NCI-H2196 (cell line): Measurements from ENCODE around the gene EEF1AKMT3.

Experiments
- DNase-seq: peaks from one replicate; lab custom pipeline; 2025; ENCODE audit not compliant: unreplicated experiment; lab: John Stamatoyannopoulos, UW

The EEF1AKMT3 gene

GRCh38 chr12:57735198-57735855, 37.1 kb upstream of the EEF1AKMT3 start:
- DNase-seq = peak; percentile 48

GRCh38 chr12:57735952-57736740, 36.3 kb upstream of the EEF1AKMT3 start:
- peak; percentile 56 for DNase-seq

DNA sequence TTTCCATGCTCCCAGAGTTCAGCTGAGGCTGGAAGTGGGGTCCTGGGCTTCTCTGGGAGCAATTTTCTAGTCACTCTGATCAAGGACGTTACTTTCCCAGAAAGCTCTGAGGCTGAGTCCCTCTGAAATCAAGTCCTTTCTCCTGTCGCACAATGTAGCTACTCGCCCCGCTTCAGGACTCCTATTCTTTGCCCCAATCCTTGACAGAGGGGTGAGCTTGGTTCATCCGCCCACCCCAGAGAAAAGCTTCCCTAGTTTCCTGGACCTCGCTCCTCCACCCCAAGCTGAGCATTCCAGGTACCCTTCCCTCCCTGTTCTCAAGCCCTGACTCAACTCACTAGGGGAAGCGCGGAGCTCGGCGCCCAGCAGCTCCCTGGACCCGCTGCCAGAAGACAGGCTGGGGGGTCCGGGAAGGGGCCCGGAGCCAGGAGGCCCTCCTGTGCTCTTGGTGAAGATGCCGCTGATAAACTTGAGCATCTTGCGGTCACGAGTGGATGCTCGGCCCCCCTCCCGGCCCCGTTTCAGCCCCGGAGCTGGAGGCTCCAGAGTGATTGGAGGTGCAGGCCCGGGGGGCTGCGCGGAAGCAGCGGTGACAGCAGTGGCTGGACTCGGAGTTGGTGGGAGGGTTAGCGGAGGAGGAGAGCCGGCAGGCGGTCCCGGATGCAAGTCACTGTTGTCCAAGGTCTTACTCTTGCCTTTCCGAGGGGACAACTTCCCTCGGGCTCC, 35.5 kb upstream of the EEF1AKMT3 start:
- no peak for DNase-seq

DNA sequence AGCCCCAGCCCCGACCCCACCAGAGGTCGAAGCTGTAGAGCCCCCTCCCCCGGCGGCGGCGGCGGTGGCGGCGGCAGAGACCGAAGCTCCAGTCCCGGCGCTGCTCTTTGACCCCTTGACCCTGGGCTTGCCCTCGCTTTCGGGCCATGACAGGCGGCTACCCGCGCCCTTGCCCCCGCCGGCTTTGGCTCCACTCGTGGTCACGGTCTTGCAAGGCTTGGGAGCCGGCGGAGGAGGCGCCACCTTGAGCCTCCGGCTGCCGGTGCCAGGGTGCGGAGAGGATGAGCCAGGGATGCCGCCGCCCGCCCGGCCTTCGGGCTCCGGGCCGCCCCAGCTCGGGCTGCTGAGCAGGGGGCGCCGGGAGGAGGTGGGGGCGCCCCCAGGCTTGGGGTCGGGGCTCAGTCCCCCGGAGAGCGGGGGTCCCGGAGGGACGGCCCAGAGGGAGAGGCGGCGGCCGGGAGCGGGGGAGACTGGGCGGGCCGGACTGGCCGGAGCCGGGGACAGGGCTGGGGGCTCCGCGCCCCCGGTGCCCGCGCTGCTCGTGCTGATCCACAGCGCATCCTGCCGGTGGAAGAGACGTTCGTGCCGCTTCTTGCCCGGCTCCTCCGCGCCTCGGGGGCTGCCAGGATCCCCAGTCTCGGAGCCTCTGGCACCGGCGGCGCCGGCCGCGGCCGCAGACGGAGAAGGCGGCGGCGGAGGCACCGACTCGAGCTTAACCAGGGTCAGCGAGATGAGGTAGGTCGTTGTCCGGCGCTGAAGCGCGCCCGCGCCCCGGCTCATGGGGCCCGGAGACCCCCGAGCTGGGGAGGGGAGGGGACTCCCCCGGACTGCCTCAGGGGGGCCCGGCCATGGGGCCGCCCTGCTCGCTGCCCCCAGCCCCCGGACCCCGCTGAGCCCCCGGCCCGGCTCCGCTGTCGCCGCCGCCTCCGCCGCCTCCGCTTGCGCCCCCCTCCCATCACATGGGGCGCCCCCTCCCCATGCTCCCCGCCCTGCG, 34.6 kb upstream of the EEF1AKMT3 start:
- DNase-seq = no peak

- peak; percentile 46 for DNase-seq
Measured at GRCh38 chr12:57738661-57739237, 33.7 kb upstream of the EEF1AKMT3 start, which contains the start of gene AGAP2. Gene AGAP2, minus strand, starts transcription at chr12:57738742. Its CDS starts 496 bp downstream, at chr12:57738246.

DNA sequence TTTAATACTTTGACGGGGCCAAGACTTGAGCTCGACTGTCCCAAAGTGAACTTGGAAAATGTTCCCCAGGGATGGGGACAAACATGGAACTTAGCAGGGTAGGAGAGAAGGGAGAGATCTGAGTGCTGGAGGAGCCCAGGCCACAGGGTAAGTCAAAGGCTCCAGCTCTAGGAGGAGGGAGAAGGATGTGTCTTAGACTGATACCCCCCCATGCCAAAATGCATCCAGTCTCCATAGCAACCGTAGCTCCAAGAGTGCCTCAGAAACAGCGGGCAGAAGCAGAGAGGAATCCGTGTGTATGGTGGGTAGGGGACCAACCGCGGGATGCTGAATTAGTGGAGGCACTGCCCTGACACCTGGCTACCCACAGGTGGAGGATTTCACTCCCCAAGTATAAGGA, 33.0 kb upstream of the EEF1AKMT3 start:
- DNase-seq = peak; percentile 18

GRCh38 chr12:57739914-57740538, 32.4 kb upstream of the EEF1AKMT3 start:
- no peak for DNase-seq

GRCh38 chr12:57740656-57741412, 31.6 kb upstream of the EEF1AKMT3 start:
- no peak for DNase-seq

DNA sequence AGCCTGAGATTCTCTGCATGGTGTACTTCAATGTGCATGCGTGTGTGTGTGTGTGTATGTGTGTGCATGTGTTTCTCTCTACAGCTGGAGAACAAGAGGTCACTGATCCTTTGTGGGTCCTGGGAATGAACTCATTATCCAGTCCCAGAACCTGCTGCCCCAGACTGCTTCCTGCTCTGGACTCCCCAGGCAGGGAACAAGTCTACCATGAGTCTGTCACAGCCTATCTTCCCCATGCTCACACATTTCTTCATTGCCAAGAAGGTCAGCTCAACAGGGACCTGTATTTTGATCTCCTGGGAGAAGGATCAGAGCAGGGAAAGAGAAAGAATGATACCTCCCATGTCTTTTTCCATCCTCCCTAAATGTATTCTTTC, 31.0 kb upstream of the EEF1AKMT3 start:
- no peak for DNase-seq

DNA sequence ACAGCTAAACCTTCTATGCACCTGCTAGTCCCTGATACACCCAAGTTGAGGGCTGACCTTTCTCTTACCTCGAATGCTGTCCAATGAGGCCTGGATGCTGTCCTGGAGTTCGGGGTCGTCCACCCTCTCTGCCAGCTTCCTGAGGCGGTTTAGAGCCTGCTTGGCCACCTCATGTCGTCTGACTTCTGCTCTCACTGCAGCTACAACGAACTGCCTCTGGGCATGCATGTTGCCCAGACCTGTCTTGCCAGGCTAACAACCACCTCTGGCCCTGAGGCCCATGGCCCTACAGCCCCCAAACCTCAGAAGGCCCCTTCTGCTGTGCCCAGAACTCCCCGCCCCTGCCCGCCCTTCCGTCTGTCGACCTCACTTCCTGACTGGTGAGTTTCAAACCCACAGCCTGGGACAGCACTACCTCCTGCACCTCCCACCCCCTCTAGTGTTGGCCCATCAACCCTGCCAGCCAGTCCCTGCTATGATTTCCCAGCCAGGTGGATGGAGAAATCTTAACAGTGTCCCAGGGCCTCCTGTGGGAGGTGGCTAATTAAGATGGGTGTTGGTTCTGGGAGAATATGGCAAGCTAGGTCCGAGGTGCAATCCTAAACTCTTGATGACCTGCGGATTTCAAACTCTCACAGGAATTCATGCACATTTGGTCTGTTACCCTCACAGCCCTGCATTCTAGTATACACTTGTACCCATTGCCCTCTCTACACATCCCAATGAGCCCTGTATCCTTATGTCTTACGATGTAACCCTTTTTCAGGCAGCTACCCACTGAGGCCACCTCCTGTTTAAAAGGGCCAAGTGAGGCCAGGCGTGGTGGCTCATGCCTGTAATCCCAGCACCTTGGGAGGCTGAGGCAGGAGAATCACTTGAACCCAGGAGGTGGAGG, 30.3 kb upstream of the EEF1AKMT3 start:
- no peak for DNase-seq

DNA sequence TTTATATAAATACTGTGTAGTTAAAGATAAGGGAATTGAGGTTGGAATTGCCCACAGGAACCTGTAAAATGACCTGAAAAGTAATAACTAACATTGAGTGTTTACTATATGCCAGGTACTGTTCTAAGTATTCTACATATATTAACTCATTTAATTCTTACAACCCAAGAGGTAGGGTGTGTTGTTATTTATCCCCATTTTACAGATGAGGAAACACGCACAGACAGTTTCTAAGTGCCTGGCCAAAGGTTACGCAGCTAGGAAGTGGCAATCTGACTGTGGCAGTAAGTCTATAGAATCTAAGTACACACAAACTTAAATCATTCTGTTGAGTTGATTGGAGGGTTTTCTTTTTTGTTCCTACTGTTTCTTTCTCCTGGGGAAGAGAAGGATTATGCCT, 28.6 kb upstream of the EEF1AKMT3 start:
- no peak for DNase-seq

GRCh38 chr12:57744194-57744776, 28.1 kb upstream of the EEF1AKMT3 start:
- peak; percentile 92 for DNase-seq

- peak; percentile 96 for DNase-seq
Measured at GRCh38 chr12:57744777-57745484, 27.5 kb upstream of the EEF1AKMT3 start, which contains the start of gene TSPAN31. Gene TSPAN31, plus strand, starts transcription at chr12:57745039. Its CDS starts 116 bp downstream, at chr12:57745155.

GRCh38 chr12:57745485-57745881, 26.9 kb upstream of the EEF1AKMT3 start:
- DNase-seq = no peak

- DNase-seq = no peak
Measured at GRCh38 chr12:57746025-57746424, 26.4 kb upstream of the EEF1AKMT3 start.

- DNase-seq = no peak
Measured at GRCh38 chr12:57749061-57749460, 23.4 kb upstream of the EEF1AKMT3 start.
